ENCODE data around the gene ZNF319.

- TF ChIP-seq CTCF (conservative IDR thresholded peaks at IDR 0.05; ENCODE audit: low read depth in 2 of 2) (no peak), REST (IDR thresholded peaks at IDR 0.05; ENCODE audit: unreplicated experiment) (no peak), POLR2AphosphoS5 (IDR thresholded peaks at IDR 0.05; ENCODE audit: low read depth) (no peak)
Observed at GRCh38 chr16:57964157-57964700, 36.2 kb downstream of the ZNF319 start.
